ENCODE data around the gene MYO1C. TPM values are rescaled to one million over a fixed set of nuclear protein-coding genes. Genes with fewer than 3 reads are reported as not detected.

Gene MYO1C
- total RNA-seq, 1 experiment from 2014 or later = 58.2 TPM

DNA sequence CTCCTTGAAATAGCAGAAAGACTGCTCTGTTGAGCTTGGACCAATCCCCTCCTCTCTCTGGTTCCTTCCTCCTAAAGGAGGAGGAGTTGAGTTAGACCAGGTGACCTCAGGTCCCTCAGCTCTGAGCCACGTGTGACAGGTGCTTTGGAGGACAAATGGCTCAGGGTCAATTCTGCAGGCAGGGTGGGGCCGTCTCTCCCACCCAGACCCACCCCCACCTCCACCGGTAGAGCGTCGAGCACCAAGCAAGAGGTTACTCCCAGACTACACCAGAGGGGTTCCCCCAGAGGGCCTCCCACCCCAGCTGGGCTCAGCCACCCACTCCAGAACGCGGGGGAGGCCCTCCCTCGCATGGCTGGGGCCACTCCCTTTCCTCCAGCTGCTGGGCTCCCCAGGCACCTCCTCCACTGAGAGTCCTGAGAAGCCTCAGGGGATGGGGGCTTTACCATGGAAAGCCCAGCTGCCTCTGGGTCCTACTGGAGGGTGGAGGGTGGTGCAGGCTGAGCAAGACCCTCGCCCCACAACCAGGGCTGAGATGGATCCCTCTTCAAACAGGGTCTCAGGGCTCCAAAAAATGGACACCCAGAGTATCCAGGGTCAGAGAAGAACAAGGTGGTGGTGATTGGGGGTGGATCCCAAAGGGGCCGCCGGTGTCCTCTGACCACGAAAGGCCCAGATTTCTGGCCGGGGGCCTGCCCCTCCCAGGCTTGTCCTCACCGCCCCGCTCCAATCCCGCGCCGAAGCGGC, 7.6 kb downstream of the MYO1C start:
- peak; percentile 56 for DNase-seq (ENCODE audit: low read depth)

DNA sequence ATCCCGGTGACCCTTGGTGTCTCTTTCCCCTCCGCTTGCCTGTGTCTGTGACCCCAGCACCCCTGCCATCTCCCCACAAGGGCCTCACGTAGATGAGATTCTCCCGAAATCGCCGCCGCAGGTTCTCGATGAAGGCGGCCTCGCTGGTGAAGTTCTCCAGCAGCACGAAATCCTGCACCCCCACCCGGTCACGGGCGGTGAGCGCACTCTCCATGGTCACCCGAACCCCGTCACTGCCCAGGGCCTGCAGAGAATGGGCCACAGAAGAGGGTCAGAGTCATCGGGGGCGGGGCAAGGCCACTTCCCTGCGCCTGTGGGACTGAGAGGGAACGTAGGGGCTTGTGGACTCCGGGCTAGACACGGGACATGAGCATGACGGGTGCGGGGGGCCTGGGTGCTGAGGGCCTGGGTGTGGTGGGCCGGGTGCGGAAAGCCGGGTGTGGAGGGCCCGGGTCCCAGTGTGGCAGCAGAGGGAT, 8.4 kb downstream of the MYO1C start:
- no peak for DNase-seq (ENCODE audit: low read depth)

DNA sequence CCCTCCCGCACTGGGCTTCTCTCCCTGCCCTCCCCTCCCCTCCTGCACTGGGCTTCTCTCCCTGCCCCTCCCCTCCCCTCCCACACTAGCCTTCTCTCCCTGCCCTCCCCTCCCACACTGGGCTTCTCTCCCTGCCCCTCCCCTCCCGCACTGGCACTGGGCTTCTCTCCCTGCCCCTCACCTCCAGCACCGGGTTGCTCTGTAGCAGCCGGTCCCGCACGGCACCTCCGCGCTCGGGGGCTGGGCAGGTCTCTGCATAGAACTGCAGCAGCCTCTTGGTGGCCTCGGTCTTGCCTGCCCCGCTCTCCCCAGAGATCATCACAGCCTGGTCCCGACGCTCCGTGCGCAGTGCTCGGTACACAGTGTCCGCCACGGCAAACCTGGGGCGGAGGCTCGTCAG, 9.8 kb downstream of the MYO1C start:
- no peak for DNase-seq (ENCODE audit: low read depth)

DNA sequence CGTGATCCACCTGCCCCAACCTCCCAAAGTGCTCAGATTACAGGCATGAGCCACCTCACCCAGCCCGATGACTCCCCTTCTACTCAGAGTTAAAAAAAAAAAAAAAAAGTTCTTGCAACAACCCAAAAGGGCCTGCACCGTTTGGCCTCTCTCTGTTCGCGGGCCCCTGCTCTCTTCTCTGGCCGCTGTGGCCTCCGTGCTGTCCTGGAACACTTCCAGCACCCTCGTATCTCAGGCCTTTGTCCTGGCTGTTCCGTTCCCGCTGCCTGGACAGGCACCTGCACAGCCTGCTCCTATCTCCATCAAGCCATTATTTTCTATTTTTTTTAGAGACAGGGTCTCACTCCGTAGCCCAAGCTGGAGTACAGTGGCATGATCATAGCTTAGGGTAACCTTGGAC, 10.8 kb downstream of the MYO1C start:
- no peak for DNase-seq (ENCODE audit: low read depth)

DNA sequence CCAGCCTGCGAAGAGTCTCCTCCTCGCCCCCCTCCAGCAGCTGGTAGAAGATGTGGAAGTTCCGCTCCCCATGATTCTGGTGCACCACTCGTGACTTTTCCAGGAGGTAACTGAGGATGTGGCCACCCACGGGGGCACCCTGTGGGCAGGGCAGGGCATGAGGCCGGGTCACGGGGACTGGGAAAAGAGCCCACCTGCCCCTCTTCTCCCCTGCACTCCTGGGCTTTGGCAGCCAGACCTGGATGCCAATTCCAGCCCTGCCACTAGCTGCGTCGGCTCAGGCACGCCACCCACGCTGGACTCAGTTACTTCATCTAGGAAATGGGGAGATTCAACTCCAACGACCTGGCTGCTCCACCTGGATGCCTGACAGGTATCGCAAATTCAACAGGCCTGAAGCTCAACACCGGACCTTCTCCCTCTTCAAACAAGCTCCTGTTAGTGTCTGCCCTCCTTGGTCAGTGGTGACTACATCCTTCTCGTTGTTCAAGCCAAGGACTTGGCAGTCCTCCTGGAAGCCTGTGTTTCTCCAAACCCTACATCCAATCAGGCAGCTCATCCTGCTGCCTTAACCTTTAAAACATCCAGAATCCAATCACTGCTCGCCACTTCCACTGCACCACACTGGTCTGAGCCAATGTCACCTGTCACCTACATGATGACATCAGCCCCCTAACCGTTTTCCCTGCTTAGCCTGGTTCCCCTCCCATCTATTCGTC, 11.6 kb downstream of the MYO1C start:
- no peak for DNase-seq (ENCODE audit: low read depth)

DNA sequence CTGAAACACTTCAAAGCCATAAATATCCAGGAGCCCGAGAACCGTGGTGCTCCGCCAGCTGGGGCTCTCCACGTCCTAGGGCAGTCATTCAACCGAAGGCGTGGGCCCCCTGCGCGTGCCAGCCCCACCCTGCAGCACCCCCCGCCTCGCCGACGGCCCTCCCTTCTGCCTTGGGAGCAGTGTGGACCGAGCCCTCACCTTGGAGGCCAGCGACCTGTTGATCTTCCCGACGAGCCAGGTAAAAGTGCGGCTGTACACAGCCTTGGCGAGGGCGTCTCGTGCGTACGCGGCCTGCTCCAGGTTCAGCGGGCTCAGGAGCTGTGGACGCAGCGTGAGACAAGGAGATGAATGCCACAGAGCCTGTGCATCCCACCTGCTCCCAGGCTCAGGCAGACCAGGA, 14.1 kb downstream of the MYO1C start:
- no peak for DNase-seq (ENCODE audit: low read depth)

DNA sequence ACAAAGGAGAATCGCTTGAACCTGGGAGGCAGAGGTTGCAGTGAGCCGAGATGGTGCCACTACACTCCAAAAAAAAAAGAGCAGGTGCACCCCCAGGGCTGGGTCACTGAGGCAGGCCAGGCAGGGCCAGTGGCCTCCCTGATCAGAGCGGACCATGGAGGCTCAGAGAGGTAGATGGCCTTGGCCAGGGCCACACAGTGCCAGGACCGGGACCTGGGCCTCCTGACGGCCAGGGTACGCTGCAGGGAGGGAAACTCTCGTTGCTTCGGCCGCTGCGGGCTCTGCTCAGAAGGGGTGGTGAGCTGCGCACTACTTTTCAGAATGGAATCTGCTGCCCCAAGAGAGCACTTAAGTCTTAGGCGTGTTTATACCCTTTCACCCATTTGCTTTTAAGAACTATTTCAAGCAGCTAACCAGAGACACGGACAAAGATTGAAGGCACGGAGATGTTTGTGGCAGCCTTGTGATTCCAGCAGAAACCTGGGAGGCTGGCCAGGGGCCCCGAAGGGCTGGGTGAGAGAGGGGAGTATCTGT, 17.1 kb downstream of the MYO1C start:
- DNase-seq (ENCODE audit: low read depth) = no peak

DNA sequence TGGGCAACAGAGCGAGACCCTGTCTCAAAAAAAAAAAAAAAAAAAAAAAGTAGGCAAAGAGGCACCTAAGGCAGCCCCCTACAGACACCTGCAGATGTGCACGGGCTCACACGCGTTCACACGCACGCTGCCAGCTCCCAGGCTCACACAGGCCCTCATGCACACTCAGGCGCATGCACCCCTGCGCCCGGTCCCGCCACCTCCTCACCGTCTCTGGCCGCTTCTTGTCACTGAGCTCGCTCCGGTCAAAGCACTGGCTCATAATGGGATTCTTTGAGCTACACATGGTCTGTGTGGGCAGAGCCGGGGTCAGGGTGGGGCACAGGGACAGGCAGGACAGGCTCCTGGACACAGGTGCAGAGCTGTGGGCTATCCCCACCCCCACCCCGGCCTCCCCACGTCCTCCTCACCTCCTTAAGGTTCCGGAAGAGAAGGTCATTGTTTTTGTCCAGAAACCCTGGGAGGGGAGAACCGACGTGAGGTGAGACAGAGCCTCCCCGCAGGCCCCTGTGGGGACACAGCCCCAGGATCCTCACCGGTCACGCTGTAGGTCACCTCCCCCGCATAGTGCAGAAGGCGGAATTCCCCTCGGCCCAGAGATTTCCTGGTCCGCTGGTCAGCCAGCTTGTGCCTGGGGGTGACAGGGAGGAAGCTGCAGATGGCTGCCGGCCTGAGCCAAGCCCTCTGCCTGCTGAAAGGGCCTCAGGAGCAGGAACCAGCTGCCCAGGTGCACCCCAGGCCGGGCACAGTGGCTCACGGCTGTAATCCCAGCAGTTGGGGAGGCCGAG, 17.9 kb downstream of the MYO1C start:
- no peak for DNase-seq (ENCODE audit: low read depth)

DNA sequence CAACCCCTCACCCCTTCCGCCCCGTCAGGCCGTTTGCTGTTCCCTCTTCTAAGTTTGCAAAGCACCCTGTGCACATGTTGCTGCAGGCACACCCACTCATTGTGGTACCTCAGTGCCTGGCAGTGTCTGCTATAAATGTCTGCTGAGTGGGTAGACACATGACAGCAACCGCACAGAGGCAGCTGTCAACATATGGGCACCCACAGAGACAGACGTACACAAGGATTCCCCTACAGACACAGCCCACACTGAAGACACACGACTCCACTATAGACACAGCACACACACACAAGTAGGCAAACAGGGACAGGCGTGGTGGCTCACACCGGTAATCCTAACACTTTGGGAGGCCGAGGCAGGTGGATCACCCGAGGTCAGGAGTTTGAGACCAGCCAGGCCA, 18.6 kb downstream of the MYO1C start:
- DNase-seq (ENCODE audit: low read depth) = no peak

DNA sequence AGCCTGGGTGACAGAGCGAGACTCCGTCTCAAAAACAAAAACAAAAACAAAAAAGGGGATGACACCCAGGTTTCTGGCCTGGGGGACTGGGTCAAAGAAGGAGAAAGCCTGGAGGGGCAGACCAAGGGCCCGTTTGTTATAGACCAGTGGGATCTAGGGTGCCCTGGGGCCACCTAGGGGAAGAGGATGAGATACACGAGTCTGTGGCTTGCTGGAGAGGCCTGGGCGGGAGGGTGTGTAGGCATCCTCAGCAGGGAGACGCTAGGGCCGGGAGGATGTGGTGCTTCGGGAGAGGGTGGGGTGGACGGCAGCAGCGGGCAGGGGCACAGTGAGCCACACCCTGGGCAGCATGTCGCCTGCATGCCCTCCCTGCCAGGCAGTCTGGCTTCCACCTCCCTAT, 19.3 kb downstream of the MYO1C start:
- DNase-seq (ENCODE audit: low read depth) = no peak

DNA sequence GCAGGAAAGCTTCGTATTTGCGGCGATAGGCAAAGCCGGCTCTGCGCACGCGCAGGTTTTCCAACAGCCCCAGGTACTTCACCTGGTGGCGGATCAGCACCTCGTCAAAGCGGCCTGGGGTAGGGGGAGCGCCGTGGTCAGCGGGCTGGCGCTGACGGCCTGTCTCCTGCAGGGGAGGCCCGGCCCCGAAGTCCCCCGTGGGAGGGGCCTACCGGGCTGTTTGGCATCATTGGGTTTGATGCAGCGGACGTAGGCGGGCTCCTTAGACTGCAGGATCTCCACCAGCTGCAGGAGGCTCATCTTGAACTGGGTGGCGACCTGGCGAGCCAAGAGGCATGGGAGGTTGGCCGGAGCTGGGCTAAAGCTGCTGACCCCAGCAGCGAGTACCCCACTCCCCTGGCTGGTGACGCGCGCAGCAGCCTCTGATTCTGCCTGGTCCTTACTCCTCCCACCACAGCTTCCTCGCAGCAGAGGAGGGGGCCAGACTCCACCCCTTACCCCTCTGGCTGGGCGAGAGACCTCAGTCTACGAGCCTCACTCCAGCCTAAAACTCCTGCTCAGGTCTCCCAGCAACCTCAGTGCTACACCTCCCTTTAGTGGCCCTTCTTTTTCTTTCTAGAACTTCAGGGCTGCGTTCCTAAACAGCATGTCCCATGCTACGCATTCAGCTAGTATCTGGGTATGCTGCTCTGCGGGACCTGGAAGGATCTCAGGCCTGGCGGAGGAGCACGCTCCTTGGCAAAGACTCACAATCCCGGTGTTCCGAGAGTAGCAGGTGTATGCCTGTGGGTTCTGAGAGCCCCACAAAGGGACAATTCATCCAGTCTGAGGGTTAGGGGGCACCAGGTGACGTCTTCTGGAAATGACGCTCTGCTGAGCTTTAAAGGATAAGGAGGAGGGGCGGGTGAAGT, 20.3 kb downstream of the MYO1C start:
- DNase-seq (ENCODE audit: low read depth) = no peak

DNA sequence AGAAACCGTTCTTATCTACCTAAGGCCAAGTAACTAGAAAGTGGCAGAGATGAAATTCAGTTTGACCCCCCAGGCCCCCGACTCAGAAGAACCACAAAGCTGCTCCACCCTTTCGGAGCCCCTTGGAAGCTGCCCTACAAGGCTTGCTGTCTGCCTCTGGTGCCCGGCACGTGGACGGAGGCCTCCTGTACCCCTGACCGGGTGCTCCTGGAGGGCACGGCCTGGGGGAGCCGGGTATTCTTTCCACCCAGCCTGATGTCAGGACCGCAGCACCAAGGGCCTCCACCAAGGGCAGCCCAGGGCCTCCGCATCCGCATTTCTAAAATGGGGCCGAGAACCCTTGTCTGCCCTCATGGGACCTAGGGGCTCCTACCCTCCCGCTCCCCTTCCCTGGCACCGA, 21.0 kb downstream of the MYO1C start:
- DNase-seq (ENCODE audit: low read depth) = no peak

DNA sequence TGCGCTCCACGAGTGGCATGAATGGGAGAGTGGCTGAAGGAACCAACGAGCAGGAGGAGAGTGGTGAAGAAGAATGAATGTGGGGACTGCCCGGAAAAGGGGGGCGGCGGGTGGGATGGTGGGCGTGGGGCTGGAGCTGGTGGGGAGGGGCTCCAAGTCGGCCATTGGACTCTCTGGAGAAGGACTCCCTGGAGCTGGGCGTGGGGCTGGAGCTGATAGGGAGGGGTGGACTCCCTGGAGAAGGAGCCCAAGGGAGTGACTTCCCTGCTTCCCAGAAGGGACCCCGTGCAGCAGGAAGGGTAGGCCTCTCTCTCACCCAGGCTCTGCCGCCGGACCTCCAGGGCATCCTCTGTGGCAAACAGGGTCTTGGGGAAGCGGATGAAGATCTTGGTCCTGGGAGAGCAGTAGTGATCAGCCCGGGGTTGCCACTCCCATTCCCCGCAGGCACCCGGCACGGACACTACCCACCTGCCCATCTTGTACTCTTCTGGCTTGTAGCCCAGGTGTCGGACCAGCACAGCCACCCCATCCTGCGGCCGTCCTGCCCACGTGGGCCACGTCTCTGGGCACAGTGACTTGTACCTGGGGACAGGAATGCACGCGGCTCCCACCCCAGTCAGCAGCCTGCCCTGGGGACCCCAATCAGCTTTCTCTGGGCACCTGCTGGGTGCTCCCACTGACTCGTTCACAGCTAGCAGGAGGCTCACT, 21.6 kb downstream of the MYO1C start:
- DNase-seq (ENCODE audit: low read depth) = no peak

DNA sequence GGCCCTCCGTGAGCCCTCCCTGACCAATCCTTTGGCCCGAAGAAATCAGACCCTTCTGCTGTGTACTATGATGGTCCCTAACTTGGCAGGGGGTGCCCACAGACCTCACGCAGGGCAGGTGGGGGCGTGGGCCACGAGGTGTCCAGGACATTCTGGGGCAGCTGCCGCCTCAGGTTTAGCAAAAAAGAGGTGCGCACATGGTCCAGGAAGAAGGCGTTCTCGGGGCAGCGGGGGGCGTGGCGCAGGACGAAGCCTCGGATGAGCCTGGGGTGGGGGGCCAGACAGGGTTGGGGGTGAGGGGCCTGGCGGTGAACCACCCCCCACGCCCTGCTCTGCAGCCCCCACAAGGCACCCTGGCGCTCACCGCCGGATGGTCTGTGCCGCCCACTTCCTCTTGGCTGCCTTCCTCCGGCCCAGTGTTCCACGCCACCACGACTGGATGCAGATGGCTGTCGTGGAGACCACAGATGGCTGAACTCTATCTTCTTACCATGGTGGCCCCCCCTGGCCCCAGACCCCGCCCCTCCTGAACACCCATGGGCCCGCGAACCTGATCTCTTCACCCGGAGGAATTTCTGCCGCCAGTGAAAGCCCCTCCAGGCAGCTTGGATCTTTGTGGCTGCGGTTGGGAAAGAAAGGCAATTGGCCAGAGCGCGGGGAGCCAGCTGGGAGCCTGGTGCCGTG, 22.3 kb downstream of the MYO1C start:
- no peak for DNase-seq (ENCODE audit: low read depth)

DNA sequence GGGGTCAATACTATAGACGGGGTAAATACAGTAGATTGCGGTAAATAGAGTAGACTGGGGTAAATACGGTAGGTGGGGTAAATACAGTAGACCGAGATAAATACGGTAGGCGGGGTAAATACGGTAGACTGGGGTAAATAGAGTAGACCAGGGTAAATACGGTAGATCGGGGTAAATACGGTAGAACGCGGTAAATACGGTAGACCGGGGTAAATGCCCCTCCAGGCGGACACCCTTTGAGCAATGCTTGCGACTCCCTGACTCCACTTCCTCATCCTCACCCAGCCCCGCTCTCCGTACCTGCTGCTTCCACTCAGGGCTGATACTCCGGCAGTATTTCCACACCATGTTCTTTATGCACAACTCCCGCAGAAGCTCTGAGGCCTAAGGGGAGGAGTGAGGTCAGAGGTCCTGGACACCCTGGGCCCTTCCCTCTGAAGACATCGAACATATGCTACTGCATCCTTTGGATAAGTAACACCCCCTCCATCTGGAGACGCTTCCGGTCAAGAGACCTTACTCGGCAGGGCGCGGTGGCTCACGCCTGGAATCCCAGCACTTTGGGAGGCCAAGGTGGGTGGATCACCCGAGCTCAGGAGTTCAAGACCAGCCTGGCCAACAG, 23.1 kb downstream of the MYO1C start:
- no peak for DNase-seq (ENCODE audit: low read depth)

DNA sequence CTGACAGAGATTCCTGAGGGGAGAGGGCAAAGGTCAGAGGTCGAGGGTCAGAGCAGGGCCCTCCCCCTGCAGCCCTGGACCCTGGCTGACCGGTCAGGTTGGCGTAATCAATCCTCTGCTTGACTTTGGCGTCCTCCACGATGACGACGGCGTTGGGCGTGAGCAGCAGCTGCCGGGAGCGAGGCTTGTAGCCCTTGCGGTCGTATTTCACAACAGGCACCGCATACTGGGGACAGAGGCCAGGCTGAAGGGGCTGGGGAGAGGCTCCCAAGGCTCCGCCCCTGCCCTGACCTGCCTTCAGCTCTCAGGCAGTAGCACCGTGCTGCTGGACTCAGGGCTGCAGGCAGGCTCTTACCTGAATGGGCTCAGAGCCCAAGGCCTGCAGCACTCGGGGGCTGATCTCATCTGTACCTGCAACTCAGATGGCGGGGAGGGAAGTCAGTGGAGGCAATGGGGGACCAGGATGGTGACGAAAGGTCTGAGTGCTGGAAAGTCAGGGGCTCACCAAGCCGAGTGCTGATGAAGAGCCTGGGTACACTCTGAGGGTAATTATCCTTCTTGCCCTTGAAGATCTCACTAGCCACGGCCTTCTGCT, 24.5 kb downstream of the MYO1C start:
- no peak for DNase-seq (ENCODE audit: low read depth)

DNA sequence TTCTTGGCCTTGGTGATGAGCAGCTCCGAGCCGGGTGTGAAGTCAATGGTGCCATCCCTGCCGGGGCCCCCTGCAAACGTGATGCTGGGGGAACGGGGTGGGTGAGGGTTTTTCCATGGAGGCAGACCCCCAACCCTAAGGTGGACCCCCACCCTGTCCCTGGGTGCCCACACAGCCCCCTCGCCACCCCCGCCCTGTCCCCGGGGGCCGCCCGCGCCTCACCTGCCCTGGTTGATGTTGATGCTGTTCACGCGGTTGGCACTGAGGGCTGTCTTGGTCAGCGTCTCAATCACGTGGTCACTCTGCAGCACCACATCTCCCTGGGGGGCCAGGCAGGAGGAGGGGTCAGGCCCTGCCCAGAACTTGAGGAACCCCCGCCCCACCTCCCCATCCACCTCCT, 25.2 kb downstream of the MYO1C start:
- no peak for DNase-seq (ENCODE audit: low read depth)

DNA sequence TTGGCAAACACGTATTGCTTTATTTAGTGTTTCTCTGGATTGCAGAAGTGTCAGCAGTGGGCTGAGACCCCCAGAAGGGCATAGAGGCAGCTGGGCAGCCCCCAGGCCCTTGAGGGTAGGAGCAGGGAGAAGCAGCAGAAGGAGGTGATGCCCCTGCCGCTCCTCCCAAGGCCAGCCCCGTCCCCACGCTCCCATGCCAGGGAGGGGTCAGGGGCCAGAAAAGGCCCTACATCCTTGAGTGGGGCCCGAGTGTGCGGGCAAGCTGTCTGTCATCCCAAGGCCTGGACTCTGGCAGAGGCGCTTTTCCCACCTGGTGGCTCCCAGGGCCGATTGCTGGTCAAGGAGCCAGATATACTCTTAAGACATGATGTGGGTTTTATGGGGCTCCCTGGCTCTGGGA, 28.3 kb downstream of the MYO1C start:
- no peak for DNase-seq (ENCODE audit: low read depth)
